GM19372 (cell line): ENCODE measurements around the gene TOMM22.

Source experiments
- ATAC-seq: cut with Tn5 transposase; IDR thresholded peaks from one replicate; pipeline ENCODE4 v1.9.1; 2021; ENCODE audit warnings: mild to moderate bottlenecking, low read depth, moderate library complexity; ENCODE audit not compliant: unreplicated experiment

TOMM22 gene

DNA sequence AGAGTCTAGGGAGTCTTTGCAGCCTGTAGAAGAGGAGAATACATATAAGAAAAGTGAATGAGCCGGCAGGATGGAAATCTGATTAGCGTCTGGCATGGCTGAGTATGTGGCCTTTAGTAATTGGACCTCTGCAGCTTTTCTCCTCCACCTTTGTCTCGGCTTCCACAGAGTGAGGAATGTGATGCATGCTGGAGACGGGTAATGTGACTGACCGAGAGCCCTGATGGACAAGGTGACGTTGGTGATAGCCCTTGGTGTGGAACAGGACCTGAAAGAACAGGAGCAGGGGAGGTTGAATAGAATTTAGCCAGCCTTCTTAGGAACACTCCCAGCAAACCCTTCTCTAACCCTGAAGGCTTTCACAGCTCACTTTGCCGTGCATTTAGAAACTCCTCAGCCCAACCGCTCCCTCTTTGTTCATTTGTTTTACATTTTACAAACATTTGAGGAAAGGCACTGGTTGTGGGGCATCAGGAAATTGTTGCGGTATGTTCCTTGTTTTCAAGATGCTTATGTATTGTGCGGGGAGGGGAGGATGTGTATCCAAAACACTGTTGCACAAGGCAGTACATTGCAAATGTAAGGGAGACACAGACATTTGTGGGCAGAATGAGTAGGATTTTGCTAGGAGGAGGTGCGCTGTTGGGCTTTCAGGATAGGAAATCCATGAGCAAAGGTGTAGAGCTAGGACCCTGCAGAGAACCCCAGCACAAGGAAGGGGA, 30.9 kb downstream of the TOMM22 start:
- ATAC-seq: no peak

DNA sequence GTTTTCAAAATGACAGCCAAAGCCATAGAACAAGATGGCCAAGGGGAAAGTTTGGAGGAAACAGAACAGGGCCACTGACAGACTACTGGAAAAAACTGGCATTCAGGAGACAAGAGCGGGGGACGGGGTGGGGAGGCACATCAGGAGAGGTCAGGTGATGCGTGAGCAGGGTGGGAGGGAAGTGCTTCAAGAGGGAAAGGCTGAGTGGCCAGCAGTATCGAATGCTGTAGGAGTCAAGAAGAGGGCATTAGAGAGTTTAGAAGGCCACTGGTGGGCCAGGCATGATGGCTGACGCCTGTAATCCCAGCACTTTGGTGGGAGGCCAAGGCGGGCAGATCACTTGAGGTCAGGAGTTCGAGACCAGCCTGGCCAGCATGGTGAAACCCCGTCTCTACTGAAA, 32.2 kb downstream of the TOMM22 start:
- ATAC-seq: no peak

DNA sequence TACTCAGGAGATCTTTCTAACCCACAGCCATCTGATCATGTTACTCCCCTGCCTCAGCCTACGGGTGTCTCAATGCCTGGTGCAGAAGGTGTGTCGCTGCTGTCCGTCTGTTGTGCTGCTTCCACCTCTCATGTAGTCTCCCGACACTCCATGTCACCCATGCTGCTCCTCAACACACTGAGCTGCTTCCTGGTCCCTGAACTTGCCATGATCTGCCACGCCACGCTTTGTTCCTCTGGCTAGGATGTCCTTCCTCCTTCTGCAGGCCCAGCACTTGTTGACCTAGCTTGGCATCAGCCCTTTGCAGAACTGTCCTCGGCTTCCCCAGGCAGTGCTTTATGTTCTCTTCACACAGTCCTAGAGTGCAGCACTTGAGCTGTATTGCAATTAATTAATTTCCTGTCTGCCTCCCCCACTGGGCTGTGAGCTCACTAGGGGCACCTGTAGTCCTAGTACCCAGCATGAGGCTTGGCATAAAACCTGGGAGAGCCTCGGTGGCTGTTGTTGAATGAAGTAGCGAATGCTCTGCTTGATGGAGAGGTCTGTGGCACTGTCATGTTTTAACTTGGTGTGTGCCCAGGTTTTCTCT, 33.5 kb downstream of the TOMM22 start:
- no peak for ATAC-seq

DNA sequence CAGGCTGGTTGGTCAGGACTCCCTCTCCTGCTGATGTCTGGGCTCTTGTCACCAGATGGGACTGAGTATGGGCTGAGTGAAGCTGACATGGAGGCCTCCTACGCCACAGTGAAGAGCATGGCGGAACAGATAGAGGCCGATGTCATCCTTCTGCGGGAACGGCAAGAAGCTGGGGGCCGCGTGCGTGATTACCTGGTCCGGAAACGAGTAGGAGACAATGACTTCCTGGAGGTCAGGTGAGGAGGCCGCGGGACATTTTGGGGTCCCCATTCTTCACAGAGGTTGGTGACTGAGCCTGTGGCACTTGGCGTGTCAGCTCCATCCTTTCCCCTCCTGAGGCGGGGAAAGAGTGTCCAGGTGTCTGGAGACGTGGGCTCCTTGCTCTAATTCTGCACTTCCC, 34.1 kb downstream of the TOMM22 start:
- no peak for ATAC-seq

DNA sequence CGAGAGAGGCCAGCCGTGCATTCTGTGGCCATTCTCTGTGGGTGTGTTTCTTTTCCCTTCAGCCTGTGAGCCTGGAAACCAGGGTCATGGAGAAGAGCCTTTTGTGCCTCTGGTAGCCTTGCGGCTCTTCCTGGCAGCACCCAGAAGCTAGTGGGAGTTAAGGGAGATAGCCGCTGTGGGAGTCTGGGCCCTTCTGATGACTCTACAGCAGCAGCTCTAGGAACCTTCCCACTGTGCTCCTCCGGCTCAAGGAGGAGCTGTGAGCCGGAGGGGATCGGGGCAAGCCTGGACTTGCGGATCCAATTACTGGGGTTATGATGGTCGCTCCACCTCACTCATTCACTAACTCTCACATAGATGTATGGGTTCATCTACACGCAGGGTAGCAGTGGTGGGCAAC, 34.5 kb downstream of the TOMM22 start:
- no peak for ATAC-seq

DNA sequence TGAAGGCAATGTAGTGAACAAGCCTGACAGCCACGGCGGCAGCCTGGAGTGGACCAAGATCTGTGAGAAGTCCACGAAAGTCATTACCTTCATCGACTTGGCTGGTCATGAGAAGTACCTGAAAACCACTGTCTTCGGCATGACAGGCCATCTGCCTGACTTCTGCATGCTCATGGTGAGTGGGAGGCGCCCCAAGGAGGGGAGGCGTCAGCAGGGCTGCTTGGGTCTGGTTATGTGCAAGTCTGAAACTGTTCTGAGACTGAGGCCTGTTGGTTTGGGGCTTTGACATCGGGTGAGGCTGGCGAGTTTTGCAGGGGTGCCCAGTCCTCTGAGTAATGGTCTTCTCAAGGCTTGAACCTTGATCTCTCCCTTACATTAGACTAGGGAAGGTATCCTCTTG, 35.1 kb downstream of the TOMM22 start:
- no peak for ATAC-seq

DNA sequence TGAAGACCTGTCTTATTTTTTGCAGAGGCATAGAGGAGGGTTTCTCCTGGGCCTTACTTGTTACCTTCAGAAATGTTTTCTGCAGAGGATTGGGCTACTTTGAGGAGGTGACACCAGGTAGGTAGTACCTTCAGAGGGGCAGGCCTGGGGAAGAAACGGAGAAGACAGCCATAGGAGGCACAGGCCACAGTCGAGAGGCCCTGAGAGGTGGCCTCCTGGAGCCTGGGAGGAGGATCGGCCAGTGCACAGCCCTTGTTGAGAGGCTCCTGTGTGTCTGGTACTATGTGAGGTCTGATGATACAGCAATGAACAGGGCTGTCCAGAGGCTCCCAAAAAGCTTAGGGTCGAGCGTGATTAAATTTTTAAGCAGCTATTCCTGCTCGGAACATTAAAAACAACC, 35.5 kb downstream of the TOMM22 start:
- no peak for ATAC-seq

DNA sequence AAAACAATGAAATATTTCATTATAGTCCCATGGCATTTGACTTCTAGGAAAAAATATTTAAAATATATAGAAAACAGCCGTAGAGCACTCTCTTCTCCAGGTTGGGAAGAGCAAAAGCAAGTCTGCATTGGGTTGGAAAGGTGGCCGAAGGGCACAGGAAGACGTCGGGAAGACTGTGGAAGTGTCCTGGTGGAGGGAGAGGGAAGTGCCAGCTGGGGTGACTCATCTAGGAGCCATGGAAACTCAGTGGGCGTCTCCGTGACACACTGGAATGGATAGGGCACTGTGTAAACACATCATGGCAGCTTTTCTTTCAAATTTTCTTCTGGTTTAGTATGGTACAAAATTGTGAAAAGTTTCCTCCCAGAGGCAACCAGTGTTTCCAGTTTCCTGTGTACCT, 36.7 kb downstream of the TOMM22 start:
- ATAC-seq: no peak

DNA sequence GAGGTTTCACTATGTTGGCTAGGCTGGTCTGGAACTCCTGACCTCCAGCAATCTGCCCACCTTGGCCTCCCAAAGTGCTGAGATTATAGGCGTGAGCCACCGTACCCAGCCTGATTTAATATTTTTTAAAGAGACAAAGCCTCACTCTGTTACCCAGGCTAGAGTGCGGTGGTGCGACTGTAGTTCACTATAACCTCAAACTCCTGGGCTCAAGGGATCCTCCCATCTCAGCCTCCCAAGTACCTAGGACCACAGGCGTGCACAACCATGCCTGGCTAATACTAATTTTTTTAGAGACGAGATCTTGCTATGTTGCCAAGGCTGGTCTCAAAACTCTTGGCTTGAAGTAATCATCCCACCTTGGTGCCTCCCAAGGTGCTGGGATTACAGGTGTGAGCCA, 37.4 kb downstream of the TOMM22 start:
- no peak for ATAC-seq

DNA sequence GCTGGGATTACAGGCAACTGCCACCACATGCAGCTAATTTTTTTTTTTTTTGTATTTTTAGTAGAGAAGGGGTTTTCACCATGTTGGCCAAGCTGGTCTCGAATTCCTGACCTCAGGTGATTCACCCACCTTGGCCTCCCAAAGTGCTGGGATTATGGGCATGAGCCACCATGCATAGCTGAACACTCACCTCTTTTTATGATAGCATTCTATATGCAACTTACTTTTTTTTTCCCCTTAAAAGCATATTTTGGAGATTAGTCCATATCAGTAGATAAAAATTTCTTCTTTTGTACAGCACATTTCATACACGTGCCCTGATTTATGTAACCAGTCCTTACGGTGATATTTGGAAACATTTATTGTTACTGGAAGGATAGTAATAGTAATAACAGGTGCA, 38.6 kb downstream of the TOMM22 start:
- ATAC-seq: no peak

DNA sequence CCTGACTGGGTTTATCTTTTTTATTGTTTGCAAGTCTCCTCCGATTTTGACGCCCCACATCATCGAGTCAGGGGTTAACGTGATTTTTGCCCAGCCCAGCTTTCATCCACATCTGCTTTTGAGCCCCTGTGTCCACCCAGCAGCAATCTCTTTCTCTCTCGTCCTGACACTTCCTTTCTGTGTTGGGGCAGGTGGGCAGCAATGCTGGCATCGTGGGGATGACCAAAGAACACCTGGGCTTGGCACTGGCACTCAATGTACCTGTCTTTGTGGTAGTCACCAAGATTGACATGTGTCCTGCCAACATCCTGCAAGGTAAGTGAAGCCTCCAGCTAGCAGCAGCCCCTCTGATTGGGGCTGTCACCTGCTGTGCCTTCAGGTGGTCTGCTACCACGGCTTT, 39.8 kb downstream of the TOMM22 start:
- no peak for ATAC-seq

DNA sequence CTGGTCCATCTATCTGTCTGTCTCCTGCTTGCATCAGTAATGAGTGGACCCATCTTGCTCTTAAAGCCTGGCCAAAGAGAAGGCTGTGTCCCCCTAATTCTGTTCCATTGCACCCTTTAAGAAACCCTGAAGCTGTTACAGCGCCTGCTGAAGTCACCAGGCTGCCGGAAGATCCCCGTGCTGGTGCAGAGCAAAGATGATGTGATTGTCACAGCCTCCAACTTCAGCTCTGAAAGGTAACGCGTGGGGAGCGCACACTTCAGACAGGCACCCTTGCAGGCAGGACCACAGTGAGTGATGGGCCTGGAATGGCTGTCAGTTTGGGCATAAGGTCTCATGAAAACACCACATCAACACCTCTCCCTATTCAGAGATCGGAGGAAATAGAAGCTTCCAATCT, 42.4 kb downstream of the TOMM22 start:
- no peak for ATAC-seq

DNA sequence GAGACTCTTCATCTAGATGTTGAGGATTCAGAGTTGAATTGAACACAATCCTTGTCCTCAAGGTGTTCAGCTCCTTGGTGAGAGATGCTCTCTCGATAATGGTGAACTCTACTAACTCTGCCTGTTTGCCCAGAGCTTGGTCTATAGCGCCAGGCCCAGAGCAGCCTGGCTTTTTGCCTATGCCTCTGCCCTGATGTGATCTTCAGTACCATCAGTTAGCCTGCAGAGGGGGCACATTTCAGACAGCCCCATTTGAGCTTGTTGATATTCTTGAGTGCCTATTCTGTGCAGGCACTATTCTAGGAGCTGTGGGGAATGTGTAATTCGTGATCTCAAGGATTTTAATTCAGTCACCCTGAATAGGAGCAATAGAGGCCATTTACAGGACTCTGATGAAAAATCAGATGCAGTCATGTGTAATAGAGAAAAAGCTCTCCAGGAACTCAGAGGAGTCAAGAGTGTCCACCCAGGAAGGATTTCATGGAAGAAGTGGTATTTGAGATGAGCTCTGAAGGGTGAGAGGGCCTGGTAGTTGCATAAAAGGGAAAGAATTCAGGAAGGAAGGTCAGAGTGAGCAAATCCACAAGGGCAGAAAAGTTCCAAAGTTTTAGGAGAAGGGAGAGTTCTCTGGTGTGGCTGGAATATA, 43.3 kb downstream of the TOMM22 start:
- no peak for ATAC-seq

DNA sequence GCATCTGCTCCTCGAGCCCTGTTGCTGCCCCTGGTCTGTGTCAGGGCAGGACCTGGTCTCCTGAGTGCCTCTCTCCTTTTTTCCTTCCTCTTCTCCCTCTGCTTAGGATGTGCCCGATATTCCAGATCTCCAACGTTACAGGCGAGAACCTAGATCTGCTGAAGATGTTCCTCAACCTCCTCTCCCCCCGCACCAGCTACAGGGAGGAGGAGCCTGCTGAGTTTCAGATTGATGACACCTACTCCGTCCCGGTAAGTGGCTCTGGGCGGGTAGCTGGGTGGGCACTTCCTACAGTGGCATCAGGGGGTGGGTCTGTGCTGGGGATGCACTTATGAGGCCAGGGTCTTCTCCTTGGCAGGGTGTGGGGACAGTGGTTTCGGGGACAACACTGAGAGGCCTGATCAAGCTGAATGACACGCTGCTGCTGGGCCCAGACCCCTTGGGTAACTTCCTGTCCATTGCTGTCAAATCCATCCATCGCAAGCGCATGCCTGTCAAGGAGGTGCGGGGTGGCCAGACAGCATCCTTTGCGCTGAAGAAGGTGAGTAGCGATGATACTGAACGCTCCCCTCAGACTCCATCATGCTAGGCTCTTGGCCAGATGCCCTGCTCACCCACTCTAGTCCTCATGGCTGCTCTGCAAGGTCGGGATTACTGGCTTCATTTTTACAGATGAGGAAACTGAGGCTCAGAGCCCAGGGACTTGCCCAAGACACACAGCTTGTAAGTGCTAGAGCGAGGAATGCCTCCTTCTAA, 44.3 kb downstream of the TOMM22 start:
- ATAC-seq: no peak

DNA sequence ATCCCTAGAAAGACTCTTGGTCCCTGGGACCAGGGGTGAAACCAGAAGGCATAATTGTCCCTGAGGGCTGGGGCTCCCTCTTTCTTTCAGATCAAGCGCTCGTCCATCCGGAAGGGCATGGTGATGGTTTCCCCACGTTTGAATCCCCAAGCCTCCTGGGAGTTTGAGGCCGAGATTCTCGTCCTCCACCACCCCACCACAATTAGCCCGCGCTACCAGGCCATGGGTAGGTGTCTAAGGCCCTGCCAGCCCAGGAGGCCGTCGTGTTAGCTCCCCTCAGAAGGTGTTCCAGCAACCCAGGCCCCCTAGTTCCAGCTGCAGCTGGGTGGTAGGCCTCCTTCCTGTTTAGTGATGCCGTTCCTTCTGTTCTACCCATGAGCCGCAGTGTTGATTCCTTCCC, 45.4 kb downstream of the TOMM22 start:
- ATAC-seq: no peak

DNA sequence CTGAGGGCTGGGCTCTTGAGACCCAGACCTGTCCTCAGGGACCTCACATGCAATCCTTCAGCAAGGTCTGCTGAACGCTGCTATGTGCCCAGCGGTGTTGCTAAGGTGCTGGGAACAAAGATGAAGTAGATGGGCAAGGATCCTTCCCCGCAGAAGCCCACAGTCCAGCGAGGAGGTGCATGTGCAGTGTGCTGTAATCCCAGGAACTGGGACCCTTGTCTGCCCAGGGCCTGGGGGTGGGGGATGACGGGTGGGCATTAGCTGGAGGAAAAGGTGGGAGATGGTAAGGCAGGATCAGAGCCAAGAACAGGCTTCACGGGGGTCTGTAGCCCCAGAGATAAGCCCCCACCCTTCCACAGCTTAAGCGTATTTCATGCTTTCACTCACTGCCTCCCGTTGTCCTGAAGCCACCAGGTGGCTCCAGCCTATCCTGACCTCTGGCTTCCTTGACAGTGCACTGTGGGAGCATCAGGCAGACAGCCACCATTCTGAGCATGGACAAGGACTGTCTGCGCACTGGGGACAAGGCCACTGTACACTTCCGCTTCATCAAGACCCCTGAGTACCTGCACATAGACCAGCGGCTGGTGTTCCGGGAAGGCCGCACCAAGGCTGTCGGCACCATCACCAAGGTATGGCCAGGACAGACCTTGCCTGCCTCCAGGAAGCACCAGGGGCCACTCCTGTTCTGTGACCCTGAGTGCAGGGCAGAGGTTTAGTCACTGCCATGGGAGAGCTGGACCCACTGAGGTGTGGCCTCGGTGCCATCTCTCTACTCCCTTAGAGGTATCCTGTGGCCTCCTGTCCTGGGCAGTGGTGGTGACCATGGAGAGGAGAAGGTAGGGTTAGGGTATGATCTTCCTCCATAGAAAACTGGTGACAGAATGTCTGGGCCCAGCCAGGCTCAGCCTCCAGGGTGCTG, 46.0 kb downstream of the TOMM22 start:
- ATAC-seq: no peak

DNA sequence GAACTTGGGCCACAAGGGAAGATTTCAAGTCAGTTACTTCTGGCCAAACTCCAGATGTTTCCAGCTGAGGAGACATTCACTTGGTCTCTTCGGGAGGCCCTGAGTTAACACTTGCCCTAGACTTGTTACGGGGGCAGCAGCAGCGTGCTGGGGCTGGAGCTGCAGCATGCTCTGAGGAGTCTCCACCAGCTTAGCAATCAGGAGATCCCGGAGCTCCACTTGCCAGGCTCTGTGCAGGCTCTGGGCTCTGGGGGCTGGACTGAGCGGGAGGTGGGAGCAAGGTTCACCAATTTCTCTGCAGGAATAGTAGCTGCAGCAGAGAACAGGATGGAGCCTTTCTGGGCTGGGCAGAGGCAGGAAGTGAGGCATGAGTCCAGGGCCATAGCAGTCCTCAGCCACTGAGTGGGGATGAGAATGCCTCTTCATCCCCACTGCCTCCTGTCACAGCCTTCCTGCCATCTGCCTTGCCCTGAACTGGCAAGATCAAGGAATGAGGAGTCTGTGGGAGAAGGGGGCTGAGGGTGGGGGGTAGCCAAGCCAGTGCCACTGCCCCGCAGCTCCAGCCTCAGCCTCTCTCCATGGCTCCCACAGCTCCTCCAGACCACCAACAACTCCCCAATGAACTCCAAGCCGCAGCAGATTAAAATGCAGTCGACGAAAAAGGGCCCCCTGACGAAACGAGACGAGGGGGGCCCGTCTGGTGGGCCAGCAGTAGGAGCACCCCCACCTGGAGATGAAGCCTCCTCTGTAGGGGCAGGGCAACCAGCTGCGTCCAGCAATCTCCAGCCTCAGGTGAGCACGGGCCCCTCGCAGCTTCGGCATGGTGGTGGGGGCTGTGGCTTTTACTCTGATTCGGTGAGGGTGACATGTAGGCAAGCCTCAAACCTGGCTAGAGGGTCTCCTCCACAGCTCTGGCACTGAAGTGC, 47.4 kb downstream of the TOMM22 start:
- ATAC-seq: no peak

DNA sequence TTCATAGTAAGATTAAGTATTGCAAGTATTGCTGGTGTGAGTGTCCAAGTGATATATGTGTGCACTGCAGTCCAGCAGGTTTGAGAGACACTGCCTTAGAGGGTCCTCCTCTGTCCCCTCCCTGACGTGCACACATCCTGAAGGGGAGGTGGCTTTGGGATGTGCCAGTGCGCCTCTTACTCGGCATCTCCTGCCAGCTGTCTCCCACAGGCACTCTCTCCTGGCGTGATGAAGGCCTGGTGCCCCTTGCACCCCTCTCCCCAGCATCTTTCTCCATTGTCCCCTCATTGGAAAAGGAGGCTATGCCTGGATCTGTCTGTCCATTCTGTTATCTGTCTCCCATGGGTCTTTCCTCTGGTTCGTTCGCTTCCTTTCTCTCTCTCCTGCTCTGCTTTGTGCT, 48.2 kb downstream of the TOMM22 start:
- no peak for ATAC-seq

DNA sequence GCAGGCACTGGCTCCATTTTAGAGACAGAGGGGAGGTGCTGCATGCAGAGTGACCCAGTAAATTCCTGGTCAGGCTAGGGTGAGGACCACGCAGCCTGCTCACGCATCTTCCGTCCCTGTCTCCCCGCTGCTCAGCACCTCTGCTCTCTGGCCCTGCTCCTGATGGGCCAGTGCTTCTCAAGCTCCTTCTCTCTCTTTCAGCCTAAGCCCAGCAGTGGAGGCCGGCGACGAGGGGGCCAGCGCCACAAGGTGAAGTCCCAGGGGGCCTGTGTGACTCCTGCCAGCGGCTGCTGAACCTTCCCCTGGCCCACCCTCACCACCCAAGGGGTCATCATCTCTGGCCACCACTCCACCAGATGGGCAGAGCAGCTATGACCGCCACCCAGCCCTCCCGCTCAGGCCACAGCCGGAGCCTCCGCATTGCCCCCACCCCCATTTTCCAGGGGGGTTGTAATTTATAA, 48.7 kb downstream of the TOMM22 start:
- no peak for ATAC-seq
